Endothelial cell of umbilical vein (primary cell): ENCODE measurements around the gene ZC3H7A.

Experiments used
- CTCF ChIP-seq, 2 donors: IDR thresholded peaks; 1 replicate in 1 of 2; 2 replicates in 1 of 2; pipeline ENCODE4 v1.5.1; 2011; ENCODE audit warnings: low read length in 2 of 2, mild to moderate bottlenecking in 2 of 2, moderate library complexity in 2 of 2, control low read depth in 1 of 2, inconsistent platforms in 1 of 2, low read depth in 1 of 2; ENCODE audit not compliant: insufficient read depth in 1 of 2; ENCODE audit errors: extremely low read depth in 1 of 2
- EZH2 ChIP-seq: IDR thresholded peaks from 2 replicates; pipeline ENCODE4 v1.6.1; 2012; ENCODE audit warnings: borderline replicate concordance, low read depth, mild to moderate bottlenecking, moderate library complexity, low read length, inconsistent platforms; ENCODE audit not compliant: severe bottlenecking
- MAX ChIP-seq: IDR thresholded peaks from 2 replicates; pipeline ENCODE4 v1.6.1; 2011; ENCODE audit not compliant: insufficient read depth, insufficient read length
- POLR2A ChIP-seq: IDR thresholded peaks from 2 replicates; pipeline ENCODE4 v1.6.1; 2012; ENCODE audit warnings: low read depth, mild to moderate bottlenecking, control low read depth, low read length

GRCh38 chr16:11708421-11708820 lies 88.6 kb downstream of the ZC3H7A start:
- TF ChIP-seq CTCF (IDR thresholded peaks at IDR 0.05; ENCODE audit: extremely low read depth in 1 of 2, insufficient read depth in 1 of 2, low read depth in 1 of 2, low read length in 2 of 2): no peak
- TF ChIP-seq EZH2: no peak
- TF ChIP-seq POLR2A: no peak
- no peak for TF ChIP-seq MAX
